GM19397 (cell line): ENCODE data around the gene PACSIN2.

Source experiments
- ATAC-seq: cut with Tn5 transposase; IDR thresholded peaks from one replicate; pipeline ENCODE4 v1.9.1; 2021; ENCODE audit warnings: mild to moderate bottlenecking, moderate library complexity; ENCODE audit not compliant: unreplicated experiment

The PACSIN2 gene

DNA sequence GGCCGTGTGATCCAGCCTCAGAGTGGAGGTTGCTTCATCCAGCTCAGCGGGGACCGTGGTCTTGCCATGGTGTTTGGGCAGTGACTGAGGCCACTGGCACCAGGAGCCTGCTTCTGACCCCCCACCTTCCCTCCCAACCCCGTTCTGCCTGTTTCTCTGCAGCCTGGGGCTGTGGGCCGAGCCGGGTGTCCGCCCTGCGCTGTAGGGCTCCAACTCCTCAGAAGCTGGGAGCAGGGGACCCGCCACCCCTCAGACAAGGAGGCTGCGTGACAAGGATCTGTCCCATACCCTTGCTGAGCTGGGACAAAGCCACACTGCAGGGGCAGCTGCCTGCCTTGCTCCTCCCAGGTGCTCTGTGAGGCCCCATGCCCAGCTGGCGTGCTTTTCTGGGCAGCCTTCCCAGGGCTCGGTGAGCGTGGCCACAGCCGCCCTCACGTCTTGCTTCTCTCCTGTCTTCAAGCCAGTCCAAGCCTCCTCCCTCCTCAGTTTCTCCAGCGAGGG is 146.1 kb downstream of the PACSIN2 start:
- no peak for ATAC-seq

DNA sequence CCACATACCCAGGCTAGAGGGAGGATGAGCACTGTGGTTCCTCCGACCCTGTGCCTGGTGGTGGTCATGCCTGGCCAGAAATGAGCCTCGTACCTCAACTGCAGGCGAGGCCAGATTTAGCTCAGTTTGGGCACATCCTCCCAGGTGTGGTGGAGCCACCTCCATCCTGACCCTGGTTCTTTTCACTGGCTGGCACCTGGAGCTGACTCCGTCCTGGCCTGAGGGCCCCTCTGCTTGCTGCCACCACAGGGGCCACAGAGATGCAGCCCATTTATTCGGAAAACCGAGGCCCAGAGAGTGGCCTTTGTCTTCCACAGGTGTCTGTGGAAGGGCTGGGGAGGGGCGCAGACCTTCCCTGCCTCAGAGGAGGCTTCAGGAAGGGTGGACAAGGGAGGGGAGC is 148.8 kb downstream of the PACSIN2 start:
- no peak for ATAC-seq

DNA sequence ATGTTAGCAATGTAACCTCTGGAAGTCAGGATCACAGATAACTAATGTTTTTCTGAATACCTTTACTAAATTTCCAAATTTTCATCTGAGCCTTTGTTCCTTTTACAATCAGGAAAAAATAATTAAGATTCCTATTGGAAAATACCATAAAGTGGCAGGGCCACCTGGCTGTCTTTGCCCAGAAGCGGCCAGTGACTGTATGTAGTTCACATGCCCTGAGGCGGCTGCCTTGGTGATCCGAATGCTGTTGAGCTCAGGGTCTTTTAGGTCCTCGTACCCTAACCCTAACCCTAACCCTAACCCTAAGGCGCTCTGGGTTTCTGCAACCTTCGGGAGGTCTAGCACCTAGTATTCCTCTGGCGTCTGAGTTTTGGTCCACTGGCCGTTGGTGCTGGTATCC is 149.4 kb downstream of the PACSIN2 start:
- no peak for ATAC-seq

DNA sequence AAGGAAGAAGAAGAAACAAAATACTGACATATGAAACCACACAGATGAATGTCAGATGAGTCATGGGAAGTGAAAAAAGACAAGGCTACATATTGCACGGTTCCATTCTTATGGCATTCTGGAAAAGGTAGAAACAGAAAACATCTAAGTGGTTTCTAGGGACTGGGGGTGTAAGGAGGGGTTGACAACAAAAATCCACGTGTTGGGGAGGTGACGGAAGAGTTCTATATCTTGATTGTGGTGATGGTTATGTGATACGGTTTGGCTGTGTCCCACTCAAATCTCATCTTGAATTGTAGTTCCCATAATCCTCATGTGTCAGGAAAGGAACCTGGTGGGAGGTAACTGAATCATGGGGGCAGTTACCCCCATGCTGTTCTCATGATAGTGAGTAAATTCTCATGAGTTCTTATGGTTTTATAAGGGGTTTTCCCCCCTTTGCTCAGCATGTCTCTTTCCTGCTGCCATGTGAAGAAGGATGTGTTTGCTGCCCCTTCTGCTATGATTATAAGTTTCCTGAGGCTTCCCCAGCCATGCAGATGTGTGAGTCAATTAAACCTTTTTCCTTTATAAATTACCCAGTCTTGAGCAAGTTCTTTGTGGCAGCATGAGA is 151.5 kb downstream of the PACSIN2 start:
- no peak for ATAC-seq

DNA sequence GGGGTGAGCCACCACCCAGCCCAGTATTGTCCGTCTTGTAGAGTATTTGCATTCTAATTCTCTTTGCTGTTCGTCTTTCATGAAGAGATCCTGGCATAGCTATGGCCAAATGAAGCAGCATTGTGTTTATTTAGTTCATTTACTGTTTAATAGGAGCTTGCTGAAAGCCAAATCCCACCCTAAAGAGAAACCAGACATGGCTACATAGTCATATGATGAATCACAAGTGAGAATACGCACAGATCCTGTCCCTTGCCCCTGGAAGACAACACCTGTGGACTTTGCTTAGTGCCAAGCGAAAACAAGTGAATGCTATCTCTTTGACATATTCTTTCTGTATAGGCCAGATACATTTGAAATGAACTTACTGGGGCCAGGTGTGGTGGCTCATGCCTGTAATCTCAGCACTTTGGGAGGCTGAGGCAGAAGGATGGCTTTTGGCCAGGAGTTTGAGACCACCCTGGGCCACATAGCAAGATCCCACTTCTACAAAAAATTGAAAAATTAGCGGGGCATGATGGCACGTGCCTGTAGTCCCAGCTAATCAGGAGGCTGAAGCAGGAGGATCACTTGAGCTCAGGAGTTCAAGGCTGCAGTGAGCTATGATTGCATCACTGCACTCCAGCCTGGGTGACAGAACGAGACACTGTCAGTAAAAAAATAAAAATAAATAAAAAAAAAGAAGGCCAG is 152.8 kb downstream of the PACSIN2 start:
- ATAC-seq, result no peak

DNA sequence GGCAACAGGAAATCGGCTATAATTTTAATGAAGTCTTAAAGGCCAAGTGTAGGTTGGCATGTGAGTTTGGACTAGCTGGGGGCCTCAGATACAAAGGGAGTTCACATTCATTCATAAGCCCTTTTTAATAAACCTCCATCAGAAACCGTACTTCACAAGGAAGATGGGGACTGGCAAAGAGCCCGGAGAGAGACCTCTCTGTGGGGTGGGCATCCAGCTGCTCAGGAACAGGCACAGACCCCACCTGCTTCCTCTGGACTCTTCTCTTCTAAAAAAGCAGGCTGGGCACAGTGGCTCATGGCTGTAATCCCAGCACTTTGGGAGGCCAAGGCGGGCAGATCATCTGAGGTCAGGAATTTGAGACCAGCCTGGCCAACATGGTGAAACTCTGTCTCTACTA is 154.0 kb downstream of the PACSIN2 start:
- no peak for ATAC-seq

DNA sequence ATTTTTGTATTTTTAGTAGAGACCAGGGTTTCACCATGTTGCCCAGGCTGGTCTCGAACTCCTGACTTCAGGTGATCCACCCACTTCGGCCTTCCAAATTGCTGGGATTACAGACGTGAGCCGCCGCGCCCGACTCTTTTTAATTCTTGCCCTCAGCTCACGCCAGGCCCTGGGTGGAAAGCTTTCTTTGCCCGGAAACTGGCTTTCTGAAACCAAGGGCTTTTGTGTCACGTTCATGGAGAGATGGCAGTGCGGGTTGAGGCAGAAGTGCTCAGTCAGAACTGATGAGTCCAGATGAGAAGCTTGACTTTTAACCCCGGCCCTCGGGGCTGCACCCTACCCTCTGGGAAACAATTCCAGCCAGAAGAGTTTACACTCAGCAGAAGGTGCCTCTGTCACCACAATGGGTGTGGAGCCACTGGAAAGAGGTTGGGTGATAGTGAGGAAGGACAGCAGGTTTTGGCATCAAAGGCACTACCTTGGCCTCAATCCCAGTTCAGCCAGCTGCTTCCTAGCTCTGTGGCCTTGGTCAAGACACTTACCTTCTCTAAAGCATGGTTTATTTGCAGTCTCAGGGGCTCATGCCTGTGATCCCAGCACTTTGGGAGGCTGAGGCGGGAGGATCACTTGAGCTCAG is 157.0 kb downstream of the PACSIN2 start:
- ATAC-seq, result no peak

DNA sequence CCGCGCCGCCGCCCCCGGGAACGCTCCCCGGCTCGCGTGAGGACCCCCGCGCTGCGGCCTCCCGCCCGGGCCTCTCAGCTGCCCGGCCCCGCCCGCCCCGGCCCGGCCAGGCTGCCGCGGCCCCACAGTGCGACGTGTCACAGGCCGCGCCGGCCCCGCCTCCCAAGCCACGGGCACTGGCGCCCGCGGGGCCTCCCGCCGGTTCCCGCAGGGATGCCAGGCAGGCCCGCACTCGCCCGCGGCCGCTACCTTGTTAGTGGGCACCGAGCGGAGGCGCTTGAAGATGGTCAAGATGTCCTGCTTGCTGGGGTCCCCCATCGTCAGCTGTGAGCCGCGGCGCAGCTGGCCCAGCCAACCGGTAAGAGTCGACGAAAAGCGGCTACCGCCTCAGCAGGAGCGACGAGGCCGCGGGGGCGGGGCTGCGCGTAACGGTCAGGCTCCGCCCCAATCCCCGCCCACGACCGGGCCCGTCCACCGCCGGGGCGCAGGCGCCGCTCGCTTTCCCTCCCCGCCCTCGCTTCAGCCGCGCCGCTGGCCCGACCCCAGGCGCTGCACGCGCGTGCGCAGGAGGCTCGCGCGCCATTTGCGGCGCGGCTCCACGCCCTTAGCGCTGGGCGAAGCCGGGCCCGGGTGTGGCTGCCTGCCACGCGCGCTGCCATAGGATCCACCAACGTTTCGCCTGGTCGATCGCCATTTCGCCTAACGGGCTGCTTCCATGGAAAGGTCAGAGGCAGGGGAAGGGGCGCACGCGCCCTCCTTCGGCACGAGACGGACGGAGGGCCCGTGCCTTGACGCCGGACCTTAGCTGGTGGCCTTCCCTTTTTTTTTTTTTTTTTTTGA is 157.9 kb downstream of the PACSIN2 start, which contains the start of gene ARFGAP3:
Gene ARFGAP3, minus strand, starts transcription at position 409 of the 840 bp plus-strand sequence. Its CDS starts 91 bp downstream, at position 318.
- ATAC-seq, result peak; percentile 90

DNA sequence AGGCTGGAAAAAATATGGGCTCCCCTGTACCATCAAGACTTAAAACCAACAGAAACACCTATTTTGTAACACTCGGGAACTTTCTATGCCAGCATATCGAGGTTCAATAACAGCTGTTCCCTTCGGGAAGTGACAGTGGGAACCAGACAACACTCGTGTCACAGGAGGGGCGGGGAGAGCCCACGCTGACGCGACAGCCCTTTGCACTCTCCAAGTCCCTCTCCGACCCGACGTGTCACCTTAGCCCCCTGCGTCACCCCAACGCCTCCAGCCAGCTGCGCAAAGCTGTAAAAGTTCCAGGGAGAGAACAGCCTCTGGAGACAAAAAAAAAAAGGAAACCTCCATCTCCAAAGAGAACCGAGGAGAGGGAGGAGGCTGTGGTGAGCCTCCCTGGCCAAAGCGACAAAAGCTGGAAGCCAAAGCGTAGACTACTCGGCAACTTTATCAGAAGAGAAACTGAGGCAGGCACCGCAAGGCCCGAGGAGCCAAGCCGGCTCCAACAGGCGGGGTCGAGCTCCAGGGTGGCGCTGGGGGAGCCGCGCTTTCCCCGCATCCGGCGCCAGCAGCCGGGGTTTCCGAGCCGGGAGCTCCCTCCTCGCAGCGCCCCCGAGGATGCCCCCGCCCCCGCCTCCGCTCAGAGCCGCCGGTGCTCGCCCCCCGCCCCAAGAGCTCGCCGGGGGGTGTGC is 158.6 kb downstream of the PACSIN2 start:
- peak; percentile 18 for ATAC-seq

DNA sequence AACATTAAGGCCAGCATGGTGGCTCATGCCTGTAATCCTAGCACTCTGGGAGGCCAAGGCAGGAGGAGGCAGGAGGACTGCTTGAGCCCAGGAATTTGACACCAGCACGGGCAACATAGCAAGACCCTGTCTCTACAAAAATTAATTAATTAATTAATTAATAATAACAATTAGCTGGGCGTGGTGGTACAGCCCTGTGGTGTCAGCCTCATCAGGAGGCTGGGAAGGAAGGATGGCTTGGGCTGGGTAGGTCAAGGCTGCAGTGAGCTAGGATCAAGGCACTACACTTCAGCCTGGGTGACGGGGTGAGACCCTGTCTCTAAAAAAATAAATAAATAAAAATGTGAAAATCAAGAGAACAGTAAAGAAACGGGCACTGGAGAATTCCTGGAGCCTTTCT is 159.2 kb downstream of the PACSIN2 start:
- ATAC-seq, result no peak

DNA sequence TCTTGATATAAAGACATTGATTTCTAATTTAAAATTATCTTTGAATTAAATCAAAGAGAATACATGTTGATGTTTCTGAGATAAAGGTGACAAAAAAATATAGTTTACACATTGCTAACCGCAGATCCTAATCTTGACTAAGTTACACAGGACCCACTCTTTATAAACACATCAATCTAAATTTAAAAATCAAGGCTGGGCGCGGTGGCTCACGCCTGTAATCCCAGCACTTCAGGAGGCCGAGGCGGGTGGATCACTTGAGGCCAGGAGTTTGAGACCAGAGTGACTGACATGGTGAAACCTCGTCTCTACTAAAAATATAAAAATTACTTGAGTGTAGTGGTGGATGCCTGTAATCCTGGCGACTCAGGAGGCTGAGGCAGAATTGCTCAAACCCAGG is 159.7 kb downstream of the PACSIN2 start:
- ATAC-seq, result no peak

DNA sequence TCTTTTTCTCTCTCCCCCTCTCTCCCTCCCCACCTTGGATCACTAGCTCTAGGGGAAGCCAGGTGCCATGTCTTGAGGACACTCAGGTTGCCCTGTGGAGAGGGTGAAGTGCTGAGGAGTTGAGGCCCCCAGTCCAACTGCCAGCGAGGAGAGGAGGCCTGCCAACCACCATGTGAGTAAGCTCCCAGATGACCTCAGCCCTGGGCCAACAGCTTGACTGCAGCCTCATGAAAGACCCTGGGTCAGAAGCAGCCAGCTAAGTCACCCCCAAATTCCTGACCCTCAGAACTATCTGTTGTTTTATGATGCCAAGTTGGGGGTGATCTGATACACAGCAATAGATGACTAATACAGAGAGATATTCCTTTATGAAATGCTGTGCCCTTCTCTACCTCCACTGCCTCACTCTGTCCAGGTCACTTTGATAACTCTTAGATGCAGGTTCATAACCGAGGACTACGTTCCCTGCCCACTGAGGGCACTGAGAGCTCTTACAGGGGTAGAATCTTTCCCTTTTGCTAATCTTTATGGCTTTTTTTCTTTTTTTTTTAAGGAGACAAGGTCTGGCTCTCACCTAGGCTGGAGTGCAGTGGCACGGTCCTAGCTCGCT is 165.9 kb downstream of the PACSIN2 start:
- ATAC-seq, result no peak

DNA sequence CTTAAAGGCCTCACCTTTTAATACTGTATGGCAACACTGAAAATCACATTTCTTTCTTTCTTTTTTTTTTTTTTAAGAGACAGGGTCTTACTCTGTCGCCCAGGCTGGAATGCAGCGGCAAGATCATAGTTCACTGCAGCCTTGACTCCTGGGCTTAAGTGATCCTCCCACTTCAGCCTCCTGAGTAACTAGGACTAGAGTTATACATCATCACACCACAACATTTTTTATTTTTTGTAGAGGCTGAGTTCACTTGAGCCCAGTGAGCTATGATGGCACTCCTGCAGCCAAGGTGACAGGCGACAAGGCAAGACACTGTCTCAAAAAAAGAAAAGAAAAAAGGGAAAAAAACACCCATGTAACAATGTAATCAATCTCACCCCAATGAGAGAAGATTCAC is 167.8 kb downstream of the PACSIN2 start:
- no peak for ATAC-seq

DNA sequence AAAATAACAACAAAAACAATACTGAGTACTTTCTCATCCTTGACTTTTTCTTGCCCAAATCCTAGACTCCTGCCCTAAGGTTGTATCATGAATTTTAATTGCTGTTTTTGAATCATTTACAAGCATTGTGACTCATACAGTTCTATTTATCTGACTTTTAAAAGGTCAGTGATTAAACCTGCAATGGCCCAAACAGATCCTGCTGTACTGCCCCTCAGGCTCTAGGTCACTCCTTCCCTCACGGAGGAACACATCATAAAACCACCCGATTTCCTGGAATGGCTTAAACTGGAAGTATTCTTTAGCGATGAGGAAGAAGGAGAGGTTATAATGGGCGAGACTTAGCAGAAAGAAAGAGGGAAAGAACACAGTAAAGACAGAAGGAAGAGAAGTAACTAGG is 170.2 kb downstream of the PACSIN2 start:
- ATAC-seq, result no peak

DNA sequence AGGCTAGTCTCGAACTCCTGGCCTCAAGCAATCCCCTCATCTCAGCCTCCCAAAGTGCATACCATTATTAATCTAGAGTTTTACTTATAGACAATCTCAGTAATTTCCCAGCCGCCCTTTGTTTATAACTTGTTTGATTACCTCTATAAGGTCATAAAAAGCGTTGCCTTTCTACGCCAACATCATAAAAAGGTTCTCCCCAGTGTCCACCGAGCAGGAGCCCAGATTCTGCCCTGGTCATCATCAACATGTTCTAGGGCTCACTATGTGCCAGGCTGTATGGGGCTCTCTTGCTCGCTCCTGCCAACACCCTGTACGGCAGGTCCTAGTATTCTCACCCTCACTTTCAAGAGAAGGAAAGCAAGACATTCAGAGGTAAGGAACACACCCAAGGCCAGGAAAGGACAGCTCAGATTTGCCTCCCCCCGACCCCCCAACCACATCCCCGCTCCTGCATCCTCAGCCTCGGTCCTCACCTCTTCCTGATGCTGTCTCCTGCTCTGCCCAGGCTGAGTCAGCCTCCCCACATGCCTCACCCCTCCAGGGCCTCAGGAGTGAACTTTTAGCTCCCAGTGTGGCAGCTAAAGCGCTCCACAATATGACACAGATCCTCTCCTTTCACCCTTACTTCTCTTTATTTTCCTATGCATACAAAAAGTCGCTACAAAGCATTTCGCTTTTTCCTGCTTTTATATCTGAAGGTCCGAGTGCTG is 172.1 kb downstream of the PACSIN2 start:
- ATAC-seq, result no peak

DNA sequence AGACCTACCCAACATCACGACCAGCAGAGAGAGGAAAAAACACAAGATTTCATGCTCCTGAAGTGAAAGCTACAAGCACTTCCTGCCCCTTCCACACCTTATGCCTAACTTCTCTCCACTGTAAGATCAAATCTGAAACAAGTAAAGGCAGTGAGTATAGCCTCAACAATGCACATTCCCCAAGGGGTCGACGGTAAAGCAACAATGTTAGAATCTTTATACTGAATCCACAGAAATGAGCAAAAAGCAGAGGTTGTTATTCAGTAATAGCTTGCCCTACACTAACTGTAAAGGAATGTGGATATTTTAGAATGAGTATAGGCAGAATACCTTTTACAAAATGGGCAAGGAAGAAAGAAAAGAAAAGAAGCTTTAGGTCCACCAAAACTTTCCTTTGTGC is 173.5 kb downstream of the PACSIN2 start:
- no peak for ATAC-seq

DNA sequence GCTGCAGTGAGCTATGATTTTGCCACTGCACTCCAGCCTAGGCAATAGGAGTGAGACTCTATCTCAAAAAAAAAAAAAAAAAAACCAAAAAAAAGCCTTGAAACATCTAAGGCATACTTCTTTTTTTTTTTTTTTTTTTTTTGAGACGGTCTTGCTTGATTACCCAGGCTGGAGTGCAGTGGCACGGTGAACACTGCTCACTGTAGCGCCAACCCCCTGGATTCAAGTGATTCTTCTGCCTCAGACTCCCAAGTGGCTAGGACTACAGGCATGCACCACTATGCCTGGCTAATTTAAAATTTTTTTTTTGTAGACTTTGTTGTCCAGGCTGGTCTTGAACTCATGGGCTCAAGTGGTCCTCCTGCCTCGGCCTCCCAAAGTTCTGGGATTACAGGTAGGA is 177.4 kb downstream of the PACSIN2 start:
- ATAC-seq, result no peak

DNA sequence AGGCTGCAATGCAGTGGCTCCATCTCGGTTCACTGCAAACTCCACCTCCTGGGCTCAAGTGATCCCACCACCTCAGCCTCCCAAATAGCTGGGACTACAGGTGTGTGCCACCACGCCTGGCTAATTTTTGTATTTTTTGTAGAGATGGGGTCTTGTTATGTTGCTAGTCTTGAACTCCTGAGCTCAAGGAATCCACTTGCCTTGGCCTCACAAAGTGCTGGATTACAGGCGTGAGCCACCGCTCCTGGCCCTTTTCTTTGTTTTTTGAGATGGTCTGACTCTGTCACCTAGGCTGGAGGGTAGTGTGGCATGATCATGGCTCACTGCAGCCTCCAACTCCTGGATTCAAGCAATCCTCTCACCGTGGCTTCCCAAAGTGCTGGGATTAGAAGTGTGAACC is 178.9 kb downstream of the PACSIN2 start:
- no peak for ATAC-seq

DNA sequence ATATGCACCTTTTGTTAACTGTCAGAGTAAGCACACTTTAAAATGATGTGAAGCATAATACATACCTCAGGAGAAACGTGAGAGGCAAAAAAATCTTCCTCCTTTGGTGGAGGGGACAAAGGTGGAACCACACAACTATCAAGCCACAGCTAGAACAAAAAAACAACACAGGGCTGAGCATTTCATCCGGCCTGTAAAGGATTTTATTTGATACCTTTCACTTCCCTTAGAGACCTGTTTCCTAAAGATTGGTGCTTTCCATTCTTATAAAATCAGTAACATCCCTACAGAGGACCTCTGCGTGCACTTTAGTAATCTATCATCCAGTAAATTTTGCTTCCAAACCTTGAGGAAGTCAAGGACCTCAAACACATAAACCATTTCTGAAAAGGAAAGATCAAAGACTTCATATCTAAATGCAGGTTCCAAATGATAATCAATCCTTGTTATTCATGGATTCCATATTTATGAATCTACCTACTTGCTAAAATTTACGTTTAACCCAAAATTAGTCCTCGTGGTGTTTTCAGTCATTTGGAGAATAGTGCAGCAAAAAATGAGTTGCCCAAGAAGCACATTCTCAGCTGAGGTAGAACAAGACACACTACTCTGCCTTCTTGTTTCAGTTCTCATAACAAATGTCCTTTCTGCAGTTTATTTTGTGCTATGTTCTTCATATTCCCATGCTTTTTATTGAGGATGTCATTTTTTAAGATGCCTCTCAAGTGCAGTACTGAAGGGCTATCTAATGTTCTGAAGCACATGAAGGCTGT is 180.6 kb downstream of the PACSIN2 start:
- no peak for ATAC-seq
